AG08395 (cell line): ENCODE data around the gene PRSS50.

ENCODE experiments used
- DNase-seq: peaks from one replicate; pipeline ENCODE4 v3.0.0; 2012; ENCODE audit warnings: mixed read lengths, low spot score

Gene PRSS50

DNA sequence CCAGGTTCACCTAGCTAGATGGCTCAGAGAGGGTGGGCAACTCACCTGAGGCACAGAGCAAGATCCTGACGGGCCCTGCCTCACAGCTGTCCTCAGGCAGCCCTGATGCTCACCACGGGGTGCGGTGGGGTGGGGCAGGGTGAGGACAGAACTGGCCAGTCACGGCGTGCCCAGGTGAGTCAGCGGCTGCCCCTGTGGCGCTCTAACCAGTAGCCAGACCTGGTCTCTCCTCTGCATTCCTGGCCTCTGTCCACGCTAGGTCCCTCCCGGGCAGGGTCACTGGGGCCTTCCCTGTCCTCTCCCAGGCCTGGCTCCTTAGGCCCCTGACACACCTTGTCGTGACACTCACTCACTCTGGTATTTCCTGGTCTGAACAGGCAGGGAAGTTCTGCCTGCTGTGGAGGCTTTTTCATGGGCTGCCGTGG lies 25.1 kb downstream of the PRSS50 start:
- no peak for DNase-seq

GRCh38 chr3:46690798-46691197 lies 26.9 kb downstream of the PRSS50 start:
- peak; percentile 22 for DNase-seq

GRCh38 chr3:46685446-46685845 lies 32.2 kb downstream of the PRSS50 start:
- DNase-seq: no peak

DNA sequence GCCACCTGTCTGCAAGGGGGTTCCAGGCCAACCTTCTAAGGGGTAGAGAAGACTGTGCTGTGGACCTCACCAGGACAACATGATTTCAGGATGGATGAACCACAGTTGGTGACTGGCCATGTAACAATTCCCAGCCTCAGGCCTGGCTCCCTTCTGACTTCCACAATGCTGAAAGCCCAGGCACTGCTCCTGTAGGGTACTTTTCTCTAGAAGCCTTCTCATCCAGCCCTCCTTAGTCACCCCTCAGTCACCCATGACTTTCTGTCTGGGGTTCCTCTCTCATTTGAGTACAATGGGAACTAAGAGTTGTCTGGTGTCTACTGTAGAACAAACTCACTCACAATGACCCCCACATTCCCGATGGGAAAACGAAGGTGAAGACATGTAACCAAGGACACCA lies 32.8 kb downstream of the PRSS50 start:
- no peak for DNase-seq

DNA sequence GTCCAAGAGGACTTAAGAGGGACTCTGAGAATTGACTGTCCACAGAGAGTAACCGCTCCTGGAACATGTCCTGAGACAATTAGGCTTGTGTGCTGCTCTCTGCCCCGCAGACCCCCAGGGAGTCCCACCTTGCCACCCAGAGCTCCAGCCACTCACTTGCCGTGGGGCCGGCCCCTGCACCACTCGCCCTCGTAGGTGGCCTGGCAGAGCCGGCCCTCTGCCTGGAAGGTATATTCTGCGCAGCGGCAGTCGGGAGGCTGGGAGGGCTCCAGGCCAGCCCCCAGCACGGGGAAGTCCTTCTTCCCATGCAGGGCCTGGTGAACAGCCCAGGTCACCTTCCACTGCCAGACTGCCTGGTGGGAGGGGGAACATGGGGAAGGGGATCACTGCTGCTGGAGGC lies 34.7 kb downstream of the PRSS50 start:
- no peak for DNase-seq

- DNase-seq: no peak
These were observed 35.7 kb downstream of the PRSS50 start for GRCh38 chr3:46681856-46682540.

GRCh38 chr3:46681387-46681786 lies 36.3 kb downstream of the PRSS50 start:
- DNase-seq: no peak

GRCh38 chr3:46680298-46680826 lies 37.3 kb downstream of the PRSS50 start:
- no peak for DNase-seq

GRCh38 chr3:46679681-46680080 lies 38.0 kb downstream of the PRSS50 start:
- no peak for DNase-seq

- no peak for DNase-seq
These were observed 39.4 kb downstream of the PRSS50 start for GRCh38 chr3:46678280-46678679.

GRCh38 chr3:46677411-46677726 lies 40.3 kb downstream of the PRSS50 start:
- no peak for DNase-seq

GRCh38 chr3:46676601-46677410 lies 40.9 kb downstream of the PRSS50 start:
- no peak for DNase-seq

DNA sequence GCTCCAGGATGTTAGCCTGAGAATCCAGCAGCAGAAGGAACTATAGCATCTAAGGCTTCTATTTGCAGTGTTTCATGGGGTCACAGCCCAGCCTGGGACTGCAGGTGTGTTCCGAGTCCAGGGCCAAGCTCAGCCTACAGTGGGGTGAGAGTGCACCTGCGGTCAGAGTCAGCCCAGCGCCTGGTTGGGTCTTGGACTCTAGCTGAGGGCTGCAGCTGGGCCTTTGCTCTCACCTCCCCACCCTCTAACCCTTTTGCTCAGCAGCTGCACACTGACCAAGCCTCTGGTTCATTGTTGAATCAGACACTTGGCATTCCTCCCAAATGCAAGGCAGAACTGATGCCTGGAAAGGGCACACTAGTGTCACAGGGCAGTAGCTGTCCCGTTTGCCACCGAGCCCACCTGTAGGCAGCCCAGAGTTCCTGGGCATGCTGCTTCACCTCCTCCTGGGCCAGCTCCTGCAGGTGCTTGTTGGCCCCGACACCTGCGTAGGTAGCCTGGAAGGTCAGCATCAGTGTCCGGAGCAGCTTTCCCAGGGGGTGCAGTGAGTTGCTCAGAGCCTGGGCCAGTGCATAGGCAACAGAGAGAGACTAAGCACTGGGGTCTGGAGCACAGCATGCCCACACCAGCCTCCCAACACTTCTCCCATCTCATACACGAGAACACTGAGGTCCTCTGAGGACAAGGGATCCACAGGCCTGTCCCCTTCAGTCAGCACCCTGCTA lies 41.7 kb downstream of the PRSS50 start:
- peak; percentile 71 for DNase-seq

GRCh38 chr3:46675426-46675825 lies 42.2 kb downstream of the PRSS50 start:
- DNase-seq: no peak

DNA sequence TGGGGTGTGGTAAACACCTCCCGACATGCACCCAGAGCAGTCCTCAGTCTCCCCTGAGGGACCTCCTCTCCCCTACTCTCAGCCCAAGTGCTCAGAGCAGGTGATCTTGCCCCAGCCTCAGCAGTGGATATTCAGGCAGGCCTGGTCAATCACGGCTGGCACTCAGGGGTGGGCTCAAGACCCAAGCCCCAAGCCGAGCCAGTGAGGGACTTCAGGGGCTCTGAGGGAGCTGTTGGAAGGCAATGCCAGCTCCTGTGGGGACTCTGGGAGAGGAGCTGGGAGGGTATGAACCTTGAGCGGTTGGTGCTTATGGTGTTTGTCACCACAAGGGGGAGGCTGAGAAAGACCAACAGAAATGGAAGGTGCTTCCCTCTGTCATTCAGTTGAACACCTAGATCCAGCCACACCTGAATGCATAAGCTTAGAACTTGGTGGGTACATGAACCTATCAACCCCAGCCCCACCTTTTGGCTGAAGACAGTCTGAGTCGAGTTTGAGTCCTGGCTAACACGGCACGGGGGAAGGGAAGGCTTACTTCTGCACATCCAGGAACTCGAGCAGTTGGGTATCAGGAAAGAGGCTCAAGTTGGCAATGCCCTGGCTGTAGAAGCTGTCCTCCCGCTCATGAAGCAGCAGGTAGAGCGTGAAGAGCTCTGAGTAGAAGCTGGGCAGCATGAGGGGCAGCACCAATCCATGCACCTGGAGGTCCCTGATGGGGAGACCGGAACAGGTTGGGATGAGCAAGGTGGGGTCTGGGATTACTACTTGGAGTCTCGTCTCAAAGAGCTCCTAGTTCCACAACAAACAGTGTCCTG lies 43.4 kb downstream of the PRSS50 start:
- DNase-seq: no peak

- no peak for DNase-seq
These were observed 44.3 kb downstream of the PRSS50 start for GRCh38 chr3:46673151-46674030.

DNA sequence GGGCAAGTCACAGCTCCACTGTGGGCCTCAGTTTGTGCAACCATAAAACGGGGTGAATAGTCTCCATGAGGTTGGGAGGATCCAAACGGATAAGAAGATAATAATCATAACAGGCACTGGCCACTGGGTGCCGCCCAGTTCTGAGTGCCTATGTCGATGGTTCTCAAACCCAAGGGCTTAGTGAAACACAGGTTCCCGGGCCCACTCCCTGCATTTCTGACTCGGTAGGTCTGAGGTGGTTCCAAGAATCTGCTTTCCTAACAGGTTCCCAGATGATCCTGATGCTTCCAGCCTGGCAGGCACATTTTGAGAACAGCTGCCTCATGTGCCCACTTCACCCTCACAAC lies 45.3 kb downstream of the PRSS50 start:
- no peak for DNase-seq

- no peak for DNase-seq
These were observed 45.9 kb downstream of the PRSS50 start for GRCh38 chr3:46671541-46672348.

- no peak for DNase-seq
These were observed 46.7 kb downstream of the PRSS50 start for GRCh38 chr3:46670891-46671427.
